Calu3 (cell line): ENCODE data around the gene IQCH. TPM values are rescaled to one million over a fixed set of nuclear protein-coding genes. Genes with fewer than 3 reads are reported as not detected.

ENCODE experiments used
- BruUV-seq: library from RNA; stranded (reverse); fragments of 400-500 nt; replicated peaks from 2 replicates; lab custom pipeline; 2021; lab: Mats Ljungman, UMichigan
- CTCF ChIA-PET: fragments of 300-600 bp; sonication (Branson Sonifier 250); formaldehyde crosslinking; loops from one replicate; lab custom pipeline; 2022; ENCODE audit warnings: antibody characterized with exemption; lab: Charles Lee
- DNase-seq: peaks from one replicate; pipeline ENCODE4 v3.0.0; 2022
- H3K27ac Mint-ChIP-seq: one replicate; pipeline ENCODE4 v1.8.0; 2022; ENCODE audit warnings: mixed read lengths; ENCODE audit not compliant: unreplicated experiment
- H3K27me3 Mint-ChIP-seq: one replicate; pipeline ENCODE4 v1.8.0; 2022; ENCODE audit warnings: mixed read lengths; ENCODE audit not compliant: unreplicated experiment
- H3K36me3 Mint-ChIP-seq: one replicate; pipeline ENCODE4 v1.8.0; 2022; ENCODE audit warnings: mild to moderate bottlenecking, moderate library complexity, mixed read lengths; ENCODE audit not compliant: insufficient read depth, unreplicated experiment
- H3K4me1 Mint-ChIP-seq: one replicate; pipeline ENCODE4 v1.8.0; 2022; ENCODE audit warnings: mild to moderate bottlenecking, low read depth, mixed read lengths; ENCODE audit not compliant: unreplicated experiment
- H3K4me3 Mint-ChIP-seq: one replicate; pipeline ENCODE4 v1.8.0; 2022; ENCODE audit warnings: mild to moderate bottlenecking, low read depth, moderate library complexity, mixed read lengths; ENCODE audit not compliant: unreplicated experiment
- H3K9me3 Mint-ChIP-seq: one replicate; pipeline ENCODE4 v1.8.0; 2022; ENCODE audit warnings: low read depth, mixed read lengths; ENCODE audit not compliant: unreplicated experiment
- intact Hi-C: fragments of 100-400 bp; cut with micrococcal nuclease; formaldehyde crosslinking; loops from one replicate; pipeline ENCODE4 v1.10.0; 2022; ENCODE audit not compliant: unreplicated experiment
- total RNA-seq: library from RNA; stranded (reverse); gene quantifications from 2 replicates; pipeline ENCODE4 v1.2.3, GENCODE V29; 2022
- TF ChIP-seq, protein P1 (sequence below): fragments of 200-600 bp; IDR thresholded peaks from one replicate; pipeline ENCODE4 v1.8.0; 2022; ENCODE audit warnings: antibody characterized with exemption; ENCODE audit not compliant: unreplicated experiment

Gene IQCH
- total RNA-seq, 1 experiment from 2014 or later: 5.5 TPM

GRCh38 chr15:67307889-67308597 is 53.5 kb downstream of the IQCH start:
- H3K36me3 Mint-ChIP-seq: no peaks in the 10 kb centered on the region
- H3K27ac Mint-ChIP-seq: no peak overlapping the region
- H3K9me3 Mint-ChIP-seq: no peaks in the 10 kb centered on the region
- intact Hi-C loops: loop anchor here (10.0 kb wide), 2 partner anchors 243 to 527 kb away; partner anchors contain the start of gene SMAD3
- CTCF ChIA-PET: interaction anchor here (1.2 kb wide), 1 partner anchor 361 kb away, joined by 4 read pairs; no protein-coding TSS in a partner anchor
- BruUV-seq: no TSS peak
- H3K4me3 Mint-ChIP-seq: no peak overlapping the region
- H3K4me1 Mint-ChIP-seq: no peaks in the 10 kb centered on the region
- DNase-seq: no peak
- TF ChIP-seq, protein P1, sequence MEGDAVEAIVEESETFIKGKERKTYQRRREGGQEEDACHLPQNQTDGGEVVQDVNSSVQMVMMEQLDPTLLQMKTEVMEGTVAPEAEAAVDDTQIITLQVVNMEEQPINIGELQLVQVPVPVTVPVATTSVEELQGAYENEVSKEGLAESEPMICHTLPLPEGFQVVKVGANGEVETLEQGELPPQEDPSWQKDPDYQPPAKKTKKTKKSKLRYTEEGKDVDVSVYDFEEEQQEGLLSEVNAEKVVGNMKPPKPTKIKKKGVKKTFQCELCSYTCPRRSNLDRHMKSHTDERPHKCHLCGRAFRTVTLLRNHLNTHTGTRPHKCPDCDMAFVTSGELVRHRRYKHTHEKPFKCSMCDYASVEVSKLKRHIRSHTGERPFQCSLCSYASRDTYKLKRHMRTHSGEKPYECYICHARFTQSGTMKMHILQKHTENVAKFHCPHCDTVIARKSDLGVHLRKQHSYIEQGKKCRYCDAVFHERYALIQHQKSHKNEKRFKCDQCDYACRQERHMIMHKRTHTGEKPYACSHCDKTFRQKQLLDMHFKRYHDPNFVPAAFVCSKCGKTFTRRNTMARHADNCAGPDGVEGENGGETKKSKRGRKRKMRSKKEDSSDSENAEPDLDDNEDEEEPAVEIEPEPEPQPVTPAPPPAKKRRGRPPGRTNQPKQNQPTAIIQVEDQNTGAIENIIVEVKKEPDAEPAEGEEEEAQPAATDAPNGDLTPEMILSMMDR: no peak
- no peaks in the 10 kb centered on the region for H3K27me3 Mint-ChIP-seq

GRCh38 chr15:67311731-67312130 is 57.1 kb downstream of the IQCH start:
- TF ChIP-seq, protein P1: no peak
- no peaks in the 10 kb centered on the region for H3K9me3 Mint-ChIP-seq
- CTCF ChIA-PET: no interaction called here
- intact Hi-C loops: no loop called here
- no peaks in the 10 kb centered on the region for H3K4me1 Mint-ChIP-seq
- no peak overlapping the region for H3K27ac Mint-ChIP-seq
- H3K27me3 Mint-ChIP-seq: no peaks in the 10 kb centered on the region
- no peak overlapping the region for H3K4me3 Mint-ChIP-seq
- H3K36me3 Mint-ChIP-seq: no peaks in the 10 kb centered on the region
- BruUV-seq: no TSS peak
- no peak for DNase-seq

DNA sequence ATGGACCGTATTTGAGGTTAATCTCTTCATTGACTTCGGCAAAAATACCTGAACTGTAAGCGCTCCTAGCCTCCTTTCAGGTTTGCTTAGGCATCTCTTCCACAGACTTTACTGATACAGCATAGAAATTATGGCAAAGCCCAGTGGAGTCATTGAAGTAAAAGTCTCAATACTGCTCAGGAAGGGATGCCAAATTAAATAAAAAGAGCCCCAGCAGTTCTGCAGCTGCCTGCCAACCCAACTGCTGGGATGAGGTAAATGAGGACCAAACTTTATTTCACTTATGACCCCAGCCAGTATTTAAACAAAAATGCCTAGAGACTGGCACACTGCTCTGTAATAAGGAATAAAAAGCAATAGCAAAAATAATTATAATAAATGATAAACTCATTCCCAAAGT is 65.4 kb downstream of the IQCH start:
- CTCF ChIA-PET: no interaction called here
- Mint-ChIP-seq H3K27ac (no peak overlapping the region), H3K9me3 (no peaks in the 10 kb centered on the region), H3K27me3 (no peaks in the 10 kb centered on the region), H3K4me3 (no peak overlapping the region), H3K36me3 (no peaks in the 10 kb centered on the region), H3K4me1 (no peaks in the 10 kb centered on the region)
- DNase-seq: no peak
- TF ChIP-seq, protein P1: no peak
- BruUV-seq: no TSS peak
- intact Hi-C loops: no loop called here

GRCh38 chr15:67321352-67321751 is 66.8 kb downstream of the IQCH start:
- Mint-ChIP-seq H3K27ac (no peak overlapping the region), H3K36me3 (no peaks in the 10 kb centered on the region), H3K27me3 (no peaks in the 10 kb centered on the region), H3K4me3 (no peak overlapping the region), H3K4me1 (no peaks in the 10 kb centered on the region), H3K9me3 (no peaks in the 10 kb centered on the region)
- BruUV-seq: no TSS peak
- CTCF ChIA-PET: no interaction called here
- intact Hi-C loops: no loop called here
- no peak for DNase-seq
- TF ChIP-seq, protein P1: no peak
